ACC112 (cell line): ENCODE results near the gene PLK3.
"Not testable (repeated sequence)": the region's sequence is repeated elsewhere in the genome, so short reads cannot be mapped to it uniquely, and the experiment has no call there.

Experiments used
- H2AFZ ChIP-seq: fragments of 200-600 bp; sonication (generic); one replicate; pipeline ENCODE4 v1.6.0; 2017; ENCODE audit warnings: antibody characterized with exemption, low read length; ENCODE audit not compliant: unreplicated experiment
- H3K27ac ChIP-seq: fragments of 200-600 bp; sonication (generic); 2 replicates; pipeline ENCODE4 v1.5.1; 2014; ENCODE audit warnings: low read depth, mild to moderate bottlenecking, antibody characterized with exemption, low read length, moderate library complexity
- H3K27me3 ChIP-seq: fragments of 200-600 bp; sonication (generic); 2 replicates; pipeline ENCODE4 v1.6.1; 2014; ENCODE audit warnings: mild to moderate bottlenecking, antibody characterized with exemption, low read length, moderate library complexity, mixed read lengths; ENCODE audit not compliant: insufficient read depth
- H3K36me3 ChIP-seq: fragments of 200-600 bp; sonication (generic); 2 replicates; pipeline ENCODE4 v1.6.1; 2016; ENCODE audit warnings: mild to moderate bottlenecking, antibody characterized with exemption, low read length, moderate library complexity, mixed read lengths; ENCODE audit not compliant: insufficient read depth
- H3K4me1 ChIP-seq: fragments of 200-600 bp; sonication (generic); one replicate; pipeline ENCODE4 v1.6.1; 2016; ENCODE audit warnings: low read length, mixed read lengths; ENCODE audit not compliant: insufficient read depth, unreplicated experiment, control insufficient read depth
- H3K4me3 ChIP-seq: fragments of 200-600 bp; sonication (generic); 2 replicates; pipeline ENCODE4 v1.5.1; 2014; ENCODE audit warnings: mild to moderate bottlenecking, low read depth, low read length
- H3K79me2 ChIP-seq: fragments of 200-600 bp; sonication (generic); one replicate; pipeline ENCODE4 v1.6.0; 2016; ENCODE audit warnings: low read length; ENCODE audit not compliant: control insufficient read depth, unreplicated experiment, insufficient read depth

Gene PLK3

DNA sequence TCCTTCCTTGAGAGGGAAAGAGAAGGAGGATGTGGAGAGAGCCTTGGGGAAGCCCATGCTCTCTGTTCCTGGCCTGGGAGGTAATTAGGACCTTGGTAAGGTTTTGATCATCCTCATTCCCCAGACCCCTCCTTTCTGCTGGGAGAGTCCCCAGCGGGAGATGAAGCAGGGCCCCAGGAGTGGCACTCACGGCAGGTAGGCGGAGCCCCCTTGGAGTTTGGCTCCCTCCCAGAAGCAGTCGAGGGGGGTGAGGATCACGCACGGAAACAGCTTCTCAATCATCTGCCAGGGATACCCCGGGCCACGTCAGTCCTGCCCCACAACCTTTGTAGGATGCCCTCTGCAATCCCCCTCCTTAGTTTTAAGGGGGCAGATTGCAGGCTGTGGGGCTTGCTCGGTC is 31.3 kb downstream of the PLK3 start:
- no peaks in the 10 kb centered on the region for H3K79me2 ChIP-seq
- H3K27me3 ChIP-seq, result no peaks in the 10 kb centered on the region
- no peak overlapping the region for H3K4me3 ChIP-seq
- H3K4me1 ChIP-seq, result peaks cover 2% of the 10 kb centered on the region
- H3K36me3 ChIP-seq, result no peaks in the 10 kb centered on the region
- H3K27ac ChIP-seq, result no peak overlapping the region
- no peak overlapping the region for H2AFZ ChIP-seq

DNA sequence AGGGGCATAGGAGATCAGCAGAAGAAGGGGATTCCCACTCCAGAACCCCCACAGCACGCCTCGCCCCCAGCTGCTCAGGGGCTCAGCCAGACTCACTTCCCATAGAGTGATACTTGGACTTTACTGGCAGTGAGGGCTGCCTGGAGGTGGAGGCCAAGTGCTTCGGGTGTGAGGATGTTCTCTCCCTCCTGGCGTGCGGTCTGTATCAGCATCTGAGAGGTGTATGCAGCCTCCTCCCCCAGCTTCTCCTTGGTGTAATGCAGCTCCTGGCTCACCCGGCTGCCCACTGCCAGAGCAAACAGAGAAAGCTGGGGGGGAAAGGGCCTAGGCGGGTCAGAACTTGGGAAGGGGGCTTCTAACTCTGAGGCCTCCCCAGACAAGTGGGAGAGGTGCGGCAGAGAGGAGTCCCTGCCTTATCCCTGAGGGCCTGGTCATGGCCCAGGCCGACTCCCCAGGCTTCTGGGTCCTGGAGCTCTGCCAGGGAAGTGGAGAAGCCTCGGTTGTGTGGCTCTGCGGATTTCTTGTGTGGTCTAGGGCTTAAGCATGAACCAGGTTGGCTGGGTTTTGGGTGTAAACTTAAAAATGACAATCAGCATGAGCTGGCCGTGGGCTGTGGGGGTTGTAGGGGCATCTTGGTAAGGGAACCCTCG is 32.0 kb downstream of the PLK3 start:
- no peak overlapping the region for H3K27ac ChIP-seq
- H3K4me1 ChIP-seq, result no peaks in the 10 kb centered on the region

GRCh38 chr1:44834328-44834727 is 34.2 kb downstream of the PLK3 start:
- H3K79me2 ChIP-seq, result no peaks in the 10 kb centered on the region
- no peak overlapping the region for H2AFZ ChIP-seq
- H3K4me3 ChIP-seq, result no peak overlapping the region
- no peaks in the 10 kb centered on the region for H3K27me3 ChIP-seq
- H3K27ac ChIP-seq, result no peak overlapping the region
- no peaks in the 10 kb centered on the region for H3K4me1 ChIP-seq
- H3K36me3 ChIP-seq, result no peaks in the 10 kb centered on the region

More for the DNA sequence above, 32.0 kb downstream of the PLK3 start:
- H3K4me3 ChIP-seq, result no peak overlapping the region
- no peaks in the 10 kb centered on the region for H3K36me3 ChIP-seq
- H3K79me2 ChIP-seq, result no peaks in the 10 kb centered on the region
- no peak overlapping the region for H2AFZ ChIP-seq
- no peaks in the 10 kb centered on the region for H3K27me3 ChIP-seq

- H2AFZ ChIP-seq, result no peak overlapping the region
- no peaks in the 10 kb centered on the region for H3K27me3 ChIP-seq
- no peaks in the 10 kb centered on the region for H3K4me1 ChIP-seq
- H3K4me3 ChIP-seq, result no peak overlapping the region
- H3K79me2 ChIP-seq, result no peaks in the 10 kb centered on the region
- no peak overlapping the region for H3K27ac ChIP-seq
- no peaks in the 10 kb centered on the region for H3K36me3 ChIP-seq
Observed at GRCh38 chr1:44835738-44836675, 35.8 kb downstream of the PLK3 start.

GRCh38 chr1:44838294-44838693 is 38.1 kb downstream of the PLK3 start:
- not testable (repeated sequence) for H3K36me3 ChIP-seq, H3K4me1 ChIP-seq, H3K27ac ChIP-seq, H2AFZ ChIP-seq, H3K79me2 ChIP-seq, H3K27me3 ChIP-seq, H3K4me3 ChIP-seq

GRCh38 chr1:44839576-44839975 is 39.4 kb downstream of the PLK3 start:
- Histone ChIP-seq H3K27ac (no peak overlapping the region), H3K4me3 (no peak overlapping the region), H3K4me1 (no peaks in the 10 kb centered on the region), H3K36me3 (no peaks in the 10 kb centered on the region), H3K27me3 (no peaks in the 10 kb centered on the region), H3K79me2 (no peaks in the 10 kb centered on the region), H2AFZ (no peak overlapping the region)

DNA sequence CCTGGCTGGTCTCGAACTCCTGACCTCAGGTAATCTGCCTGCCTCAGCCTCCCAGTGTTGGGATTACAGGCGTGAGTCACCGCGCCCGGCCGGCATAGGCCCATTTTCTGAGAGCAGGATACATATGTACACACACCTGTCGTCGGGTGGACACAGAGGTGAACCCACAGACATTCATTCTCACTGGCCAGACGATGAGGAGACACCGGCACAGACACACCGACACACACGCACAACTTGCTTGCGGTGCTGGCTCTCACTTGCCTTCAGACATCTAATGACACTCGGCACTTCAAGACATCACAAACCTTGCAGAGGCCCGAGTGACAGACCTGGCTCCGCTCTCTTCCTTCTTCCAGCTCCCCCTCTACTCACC is 42.3 kb downstream of the PLK3 start:
- Histone ChIP-seq H3K36me3 (no peaks in the 10 kb centered on the region), H3K79me2 (no peaks in the 10 kb centered on the region), H3K27me3 (no peaks in the 10 kb centered on the region), H3K4me1 (no peaks in the 10 kb centered on the region), H2AFZ (peak overlapping the region; percentile 86), H3K4me3 (peak overlapping the region; percentile 77), H3K27ac (no peak overlapping the region)

- H2AFZ ChIP-seq, result peak within 1 kb of the TSS; percentile 86
- no peak within 1 kb of the TSS for H3K27ac ChIP-seq
- no peaks in the 10 kb centered on the region for H3K36me3 ChIP-seq
- H3K79me2 ChIP-seq, result no peaks in the 10 kb centered on the region
- H3K27me3 ChIP-seq, result no peaks in the 10 kb centered on the region
- H3K4me3 ChIP-seq, result peak within 1 kb of the TSS; percentile 77
- H3K4me1 ChIP-seq, result no peaks in the 10 kb centered on the region
Observed at GRCh38 chr1:44842862-44843655, 42.9 kb downstream of the PLK3 start, which contains the start of gene PTCH2. PTCH2 (minus strand) TSS chr1:44843253; CDS start chr1:44842932, 321 bp downstream.

DNA sequence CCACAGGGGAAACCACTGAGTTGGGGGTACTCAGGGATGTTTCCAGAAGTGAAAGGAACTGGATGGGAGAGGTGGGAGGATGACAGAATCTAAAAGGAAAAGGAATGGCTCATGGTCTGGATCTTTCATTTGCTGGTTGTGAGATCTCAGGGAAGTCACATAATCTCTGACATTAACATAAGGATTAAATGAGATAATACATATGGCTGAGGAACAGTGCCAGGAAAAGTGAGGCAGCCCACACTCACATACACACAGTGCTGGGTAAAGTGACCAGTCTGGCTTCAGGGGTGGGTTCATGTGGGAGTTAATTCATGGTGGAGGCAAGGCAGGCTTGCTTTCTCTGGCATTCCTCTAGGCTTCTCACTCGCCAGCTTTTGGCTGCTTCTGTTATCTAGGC is 46.8 kb downstream of the PLK3 start:
- no peak overlapping the region for H3K27ac ChIP-seq
- H3K27me3 ChIP-seq, result no peaks in the 10 kb centered on the region
- no peaks in the 10 kb centered on the region; the same call in 1 of the 2 replicates for H3K36me3 ChIP-seq

DNA sequence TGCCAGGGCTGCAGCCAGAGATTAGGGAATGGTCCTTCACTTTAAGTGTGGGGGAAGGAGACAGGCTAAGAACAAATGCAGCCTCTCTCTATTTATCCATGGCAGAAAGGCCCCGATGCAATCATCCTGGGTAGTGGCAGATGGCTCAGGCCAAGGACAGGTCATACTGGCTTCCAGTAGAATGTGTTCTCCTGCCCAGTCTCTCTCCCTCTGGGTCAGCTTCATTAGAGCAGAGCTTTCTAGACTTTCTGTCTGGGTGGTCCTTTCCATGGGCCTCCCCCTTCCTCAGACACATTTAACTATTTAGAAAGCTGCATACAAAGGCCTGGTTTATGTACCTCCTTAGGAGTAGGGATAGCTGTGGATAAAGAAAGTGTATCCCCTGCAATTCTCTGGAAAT is 47.7 kb downstream of the PLK3 start:
- no peaks in the 10 kb centered on the region for H3K4me1 ChIP-seq
- H3K4me3 ChIP-seq, result no peak overlapping the region

More for the DNA sequence above, 46.8 kb downstream of the PLK3 start:
- no peak overlapping the region for H2AFZ ChIP-seq
- H3K4me3 ChIP-seq, result no peak overlapping the region
- no peaks in the 10 kb centered on the region for H3K4me1 ChIP-seq
- H3K79me2 ChIP-seq, result no peaks in the 10 kb centered on the region

More for the DNA sequence above, 47.7 kb downstream of the PLK3 start:
- Histone ChIP-seq H2AFZ (no peak overlapping the region), H3K27ac (no peak overlapping the region), H3K36me3 (no peaks in the 10 kb centered on the region; the same call in 1 of the 2 replicates), H3K27me3 (no peaks in the 10 kb centered on the region), H3K79me2 (no peaks in the 10 kb centered on the region)
